ENCODE data around the gene CAD.

CAD gene

GRCh38 chr2:27211943-27212625 lies 5.1 kb upstream of the CAD start, which contains the start of the genes ATRAID and SLC5A6:
TSS of gene ATRAID (plus strand) at chr2:27212041. CDS start at chr2:27212369, 328 bp downstream.
TSS of gene SLC5A6 (minus strand) at chr2:27212268. CDS start at chr2:27207650, 4,618 bp downstream.
- H3K4me3 ChIP-seq (replicated peaks; ENCODE audit: low read depth, low read length), result peak within 1 kb of the TSS; percentile 99
- peaks cover 8% of the 10 kb centered on the region for H3K36me3 ChIP-seq (ENCODE audit: control insufficient read depth, insufficient read depth, low read length)
- no peaks in the 10 kb centered on the region for H3K27me3 ChIP-seq (replicated peaks; ENCODE audit: control insufficient read depth, insufficient read depth, low read length)
- DNase-seq (ENCODE audit: extremely low read depth, insufficient read length), result peak; percentile 95
- TF ChIP-seq, protein P1, sequence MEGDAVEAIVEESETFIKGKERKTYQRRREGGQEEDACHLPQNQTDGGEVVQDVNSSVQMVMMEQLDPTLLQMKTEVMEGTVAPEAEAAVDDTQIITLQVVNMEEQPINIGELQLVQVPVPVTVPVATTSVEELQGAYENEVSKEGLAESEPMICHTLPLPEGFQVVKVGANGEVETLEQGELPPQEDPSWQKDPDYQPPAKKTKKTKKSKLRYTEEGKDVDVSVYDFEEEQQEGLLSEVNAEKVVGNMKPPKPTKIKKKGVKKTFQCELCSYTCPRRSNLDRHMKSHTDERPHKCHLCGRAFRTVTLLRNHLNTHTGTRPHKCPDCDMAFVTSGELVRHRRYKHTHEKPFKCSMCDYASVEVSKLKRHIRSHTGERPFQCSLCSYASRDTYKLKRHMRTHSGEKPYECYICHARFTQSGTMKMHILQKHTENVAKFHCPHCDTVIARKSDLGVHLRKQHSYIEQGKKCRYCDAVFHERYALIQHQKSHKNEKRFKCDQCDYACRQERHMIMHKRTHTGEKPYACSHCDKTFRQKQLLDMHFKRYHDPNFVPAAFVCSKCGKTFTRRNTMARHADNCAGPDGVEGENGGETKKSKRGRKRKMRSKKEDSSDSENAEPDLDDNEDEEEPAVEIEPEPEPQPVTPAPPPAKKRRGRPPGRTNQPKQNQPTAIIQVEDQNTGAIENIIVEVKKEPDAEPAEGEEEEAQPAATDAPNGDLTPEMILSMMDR (IDR thresholded peaks at IDR 0.05; ENCODE audit: insufficient read depth, low read length, poor library complexity, severe bottlenecking), result no peak

- peak overlapping the region; percentile 99 for H3K4me3 ChIP-seq (replicated peaks; ENCODE audit: low read depth, low read length)
- TF ChIP-seq, protein P1 (IDR thresholded peaks at IDR 0.05; ENCODE audit: insufficient read depth, low read length, poor library complexity, severe bottlenecking), result no peak
- no peak for DNase-seq (ENCODE audit: extremely low read depth, insufficient read length)
- H3K27me3 ChIP-seq (replicated peaks; ENCODE audit: control insufficient read depth, insufficient read depth, low read length), result no peaks in the 10 kb centered on the region
- H3K36me3 ChIP-seq (ENCODE audit: control insufficient read depth, insufficient read depth, low read length), result peaks cover 3% of the 10 kb centered on the region
These were observed 4.3 kb upstream of the CAD start for GRCh38 chr2:27212626-27213471.

DNA sequence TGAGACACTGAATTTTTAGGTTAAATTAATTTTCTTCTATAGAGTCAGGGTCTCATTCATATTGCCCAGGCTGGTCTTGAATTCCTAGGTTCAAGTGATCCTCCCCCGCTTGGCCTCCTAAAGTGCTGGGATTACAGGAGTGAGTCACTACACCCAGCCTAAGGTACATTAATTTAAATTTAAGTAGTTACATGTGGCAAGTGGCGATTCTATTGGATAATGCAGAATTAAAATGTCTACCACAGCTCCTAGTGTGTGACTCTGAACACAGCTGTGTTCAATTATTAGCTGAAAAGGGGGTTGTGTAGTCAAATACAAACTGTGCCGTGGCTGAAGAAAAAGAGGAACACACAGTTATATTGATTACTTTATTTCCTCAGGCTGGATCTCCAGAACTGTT lies 2.2 kb upstream of the CAD start:
- Histone ChIP-seq H3K36me3 (ENCODE audit: control insufficient read depth, insufficient read depth, low read length) (peaks cover 3% of the 10 kb centered on the region), H3K4me3 (replicated peaks; ENCODE audit: low read depth, low read length) (no peak overlapping the region), H3K27me3 (replicated peaks; ENCODE audit: control insufficient read depth, insufficient read depth, low read length) (no peaks in the 10 kb centered on the region)
- DNase-seq (ENCODE audit: extremely low read depth, insufficient read length), result no peak
- TF ChIP-seq, protein P1 (IDR thresholded peaks at IDR 0.05; ENCODE audit: insufficient read depth, low read length, poor library complexity, severe bottlenecking), result no peak

DNA sequence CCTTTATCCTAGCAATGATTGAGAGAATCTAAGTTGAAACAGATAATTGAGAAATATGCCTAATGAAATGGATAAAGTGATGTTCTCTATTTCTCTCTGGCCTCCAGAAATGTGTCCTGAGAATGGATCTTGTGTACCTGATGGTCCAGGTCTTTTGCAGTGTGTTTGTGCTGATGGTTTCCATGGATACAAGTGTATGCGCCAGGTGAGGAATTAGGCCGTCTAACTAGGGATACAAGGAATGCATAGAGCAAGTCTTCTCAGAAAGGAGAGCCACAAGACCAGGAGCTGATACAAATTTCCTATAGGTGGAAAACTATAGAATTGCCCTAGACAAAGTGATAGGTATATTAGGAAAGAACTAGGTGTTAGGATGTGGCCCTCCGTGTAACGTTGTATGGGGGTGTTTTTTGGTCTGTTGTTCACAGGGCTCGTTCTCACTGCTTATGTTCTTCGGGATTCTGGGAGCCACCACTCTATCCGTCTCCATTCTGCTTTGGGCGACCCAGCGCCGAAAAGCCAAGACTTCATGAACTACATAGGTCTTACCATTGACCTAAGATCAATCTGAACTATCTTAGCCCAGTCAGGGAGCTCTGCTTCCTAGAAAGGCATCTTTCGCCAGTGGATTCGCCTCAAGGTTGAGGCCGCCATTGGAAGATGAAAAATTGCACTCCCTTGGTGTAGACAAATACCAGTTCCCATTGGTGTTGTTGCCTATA lies 592 bp upstream of the CAD start:
- Histone ChIP-seq H3K36me3 (ENCODE audit: control insufficient read depth, insufficient read depth, low read length) (peaks cover 8% of the 10 kb centered on the region), H3K27me3 (replicated peaks; ENCODE audit: control insufficient read depth, insufficient read depth, low read length) (no peaks in the 10 kb centered on the region), H3K4me3 (replicated peaks; ENCODE audit: low read depth, low read length) (peak overlapping the region; percentile 94)
- DNase-seq (ENCODE audit: extremely low read depth, insufficient read length), result no peak
- TF ChIP-seq, protein P1 (IDR thresholded peaks at IDR 0.05; ENCODE audit: insufficient read depth, low read length, poor library complexity, severe bottlenecking), result no peak

GRCh38 chr2:27218614-27219013 lies 1.4 kb downstream of the CAD start:
- Histone ChIP-seq H3K36me3 (ENCODE audit: control insufficient read depth, insufficient read depth, low read length) (peaks cover 21% of the 10 kb centered on the region), H3K4me3 (replicated peaks; ENCODE audit: low read depth, low read length) (peak overlapping the region; percentile 94), H3K27me3 (replicated peaks; ENCODE audit: control insufficient read depth, insufficient read depth, low read length) (no peaks in the 10 kb centered on the region)
- DNase-seq (ENCODE audit: extremely low read depth, insufficient read length), result no peak
- TF ChIP-seq, protein P1 (IDR thresholded peaks at IDR 0.05; ENCODE audit: insufficient read depth, low read length, poor library complexity, severe bottlenecking), result no peak

Data from GM06990 (cell line).